Measurements from ENCODE around the gene S100A9. TPM values are rescaled to one million over a fixed set of nuclear protein-coding genes. Genes with fewer than 3 reads are reported as not detected.

The S100A9 gene
- total RNA-seq, 4 donors from 2014 or later: 6.8 to 96.6 (median 17.6) TPM

DNA sequence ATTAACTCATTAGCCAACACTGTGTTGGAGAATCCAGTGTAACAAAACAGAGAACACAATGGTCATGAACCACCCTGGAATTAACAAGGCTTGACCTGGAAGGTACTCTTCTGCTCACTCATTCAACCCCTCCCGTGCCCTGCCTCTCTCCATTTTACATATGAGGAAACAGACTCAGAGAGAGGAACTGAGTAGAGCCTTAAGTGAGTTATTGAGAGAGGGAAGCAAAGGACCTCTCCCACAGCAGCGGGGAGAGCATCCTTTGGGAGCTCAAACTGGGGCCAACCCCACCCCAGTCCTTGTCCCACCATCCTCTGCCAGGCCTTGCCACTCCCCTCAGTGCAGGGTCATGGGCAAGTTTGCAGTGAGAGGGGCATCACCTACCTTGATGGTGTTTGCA is 16.4 kb downstream of the S100A9 start:
- TF ChIP-seq, protein P1, sequence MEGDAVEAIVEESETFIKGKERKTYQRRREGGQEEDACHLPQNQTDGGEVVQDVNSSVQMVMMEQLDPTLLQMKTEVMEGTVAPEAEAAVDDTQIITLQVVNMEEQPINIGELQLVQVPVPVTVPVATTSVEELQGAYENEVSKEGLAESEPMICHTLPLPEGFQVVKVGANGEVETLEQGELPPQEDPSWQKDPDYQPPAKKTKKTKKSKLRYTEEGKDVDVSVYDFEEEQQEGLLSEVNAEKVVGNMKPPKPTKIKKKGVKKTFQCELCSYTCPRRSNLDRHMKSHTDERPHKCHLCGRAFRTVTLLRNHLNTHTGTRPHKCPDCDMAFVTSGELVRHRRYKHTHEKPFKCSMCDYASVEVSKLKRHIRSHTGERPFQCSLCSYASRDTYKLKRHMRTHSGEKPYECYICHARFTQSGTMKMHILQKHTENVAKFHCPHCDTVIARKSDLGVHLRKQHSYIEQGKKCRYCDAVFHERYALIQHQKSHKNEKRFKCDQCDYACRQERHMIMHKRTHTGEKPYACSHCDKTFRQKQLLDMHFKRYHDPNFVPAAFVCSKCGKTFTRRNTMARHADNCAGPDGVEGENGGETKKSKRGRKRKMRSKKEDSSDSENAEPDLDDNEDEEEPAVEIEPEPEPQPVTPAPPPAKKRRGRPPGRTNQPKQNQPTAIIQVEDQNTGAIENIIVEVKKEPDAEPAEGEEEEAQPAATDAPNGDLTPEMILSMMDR (IDR thresholded peaks at IDR 0.05): no peak
- no peak for TF ChIP-seq POLR2A (IDR thresholded peaks at IDR 0.05)
- no peak for DNase-seq
- Histone ChIP-seq H3K36me3 (no peaks in the 10 kb centered on the region), H3K4me1 (no peaks in the 10 kb centered on the region), H3K27ac (no peak overlapping the region), H3K9me3 (no peaks in the 10 kb centered on the region), H3K27me3 (no peaks in the 10 kb centered on the region), H3K4me3 (no peak overlapping the region)

DNA sequence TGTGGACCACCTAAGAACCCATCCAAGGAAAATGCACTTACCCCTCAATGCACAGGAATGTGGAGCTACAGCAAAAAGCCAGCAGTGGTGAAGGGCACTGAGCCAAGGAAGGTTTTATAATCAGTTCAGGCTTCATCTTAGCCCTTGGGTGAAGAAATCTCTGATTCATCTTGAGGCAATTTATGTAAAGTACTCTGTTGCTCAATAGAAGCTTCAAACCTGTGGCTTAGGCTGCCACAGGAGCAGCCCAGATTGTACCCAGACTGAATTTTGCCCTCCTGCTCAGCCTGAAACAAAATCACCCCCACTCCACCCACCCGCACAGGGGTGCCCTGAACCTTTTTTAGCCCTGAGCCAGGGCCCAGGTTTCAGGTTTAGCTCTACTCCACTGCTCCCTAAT is 17.9 kb downstream of the S100A9 start, which contains the start of gene S100A12:
S100A12 (minus strand) TSS at position 111 of the 400 bp plus-strand sequence. CDS start 1,029 bp downstream, outside the sequence.
- TF ChIP-seq, protein P1 (IDR thresholded peaks at IDR 0.05): no peak
- TF ChIP-seq POLR2A (IDR thresholded peaks at IDR 0.05): no peak
- H3K27me3 ChIP-seq: no peaks in the 10 kb centered on the region
- no peaks in the 10 kb centered on the region for H3K9me3 ChIP-seq
- H3K36me3 ChIP-seq: no peaks in the 10 kb centered on the region
- no peak within 1 kb of the TSS for H3K27ac ChIP-seq
- no peak within 1 kb of the TSS for H3K4me3 ChIP-seq
- no peaks in the 10 kb centered on the region for H3K4me1 ChIP-seq
- DNase-seq: no peak

DNA sequence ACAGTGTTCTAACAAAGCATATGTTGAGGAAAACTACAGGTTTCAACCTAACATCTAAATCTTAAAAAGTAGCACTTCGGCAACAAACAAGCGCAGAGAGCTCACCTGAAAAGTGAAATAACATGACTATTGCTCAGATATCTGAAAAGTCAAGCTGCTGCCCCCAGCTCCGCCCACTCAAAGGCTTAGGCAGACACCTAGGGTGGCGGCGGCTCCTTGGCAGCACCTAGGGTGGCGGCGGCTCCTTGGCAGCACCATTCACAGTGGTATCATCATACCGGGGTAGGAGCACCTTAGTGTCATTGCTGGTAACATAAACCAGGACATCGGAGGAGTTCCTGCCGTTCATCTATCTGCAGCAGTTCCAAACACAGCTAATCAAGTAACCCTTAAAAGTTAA is 21.9 kb downstream of the S100A9 start:
- H3K36me3 ChIP-seq: no peaks in the 10 kb centered on the region
- H3K27me3 ChIP-seq: no peaks in the 10 kb centered on the region
- no peaks in the 10 kb centered on the region for H3K9me3 ChIP-seq
- no peak overlapping the region for H3K4me3 ChIP-seq
- TF ChIP-seq POLR2A (IDR thresholded peaks at IDR 0.05): no peak
- TF ChIP-seq, protein P1 (IDR thresholded peaks at IDR 0.05): no peak
- no peak overlapping the region for H3K27ac ChIP-seq
- no peak for DNase-seq
- H3K4me1 ChIP-seq: no peaks in the 10 kb centered on the region

DNA sequence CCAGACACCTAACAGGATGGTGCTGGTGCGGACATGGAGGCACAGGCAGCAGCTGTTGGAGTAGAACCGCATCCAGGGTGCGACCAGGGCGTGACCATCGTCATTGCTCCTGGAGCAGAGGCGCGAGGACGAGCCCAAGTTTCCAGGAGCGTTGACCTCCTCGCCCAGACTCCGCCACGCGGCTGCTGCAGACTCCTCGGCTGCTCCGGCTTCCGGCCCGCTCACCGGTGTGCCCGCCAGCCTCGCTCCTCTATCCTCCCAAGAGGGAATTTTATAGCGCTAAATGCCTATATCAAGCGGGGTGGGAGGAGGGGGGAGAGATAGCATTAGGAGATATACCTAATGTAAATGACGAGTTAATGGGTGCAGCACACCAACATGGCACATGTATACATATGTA is 23.1 kb downstream of the S100A9 start:
- no peaks in the 10 kb centered on the region for H3K36me3 ChIP-seq
- no peaks in the 10 kb centered on the region for H3K9me3 ChIP-seq
- H3K4me1 ChIP-seq: no peaks in the 10 kb centered on the region
- H3K4me3 ChIP-seq: no peak overlapping the region
- no peaks in the 10 kb centered on the region for H3K27me3 ChIP-seq
- DNase-seq: no peak
- no peak for TF ChIP-seq POLR2A (IDR thresholded peaks at IDR 0.05)
- TF ChIP-seq, protein P1 (IDR thresholded peaks at IDR 0.05): no peak
- no peak overlapping the region for H3K27ac ChIP-seq

DNA sequence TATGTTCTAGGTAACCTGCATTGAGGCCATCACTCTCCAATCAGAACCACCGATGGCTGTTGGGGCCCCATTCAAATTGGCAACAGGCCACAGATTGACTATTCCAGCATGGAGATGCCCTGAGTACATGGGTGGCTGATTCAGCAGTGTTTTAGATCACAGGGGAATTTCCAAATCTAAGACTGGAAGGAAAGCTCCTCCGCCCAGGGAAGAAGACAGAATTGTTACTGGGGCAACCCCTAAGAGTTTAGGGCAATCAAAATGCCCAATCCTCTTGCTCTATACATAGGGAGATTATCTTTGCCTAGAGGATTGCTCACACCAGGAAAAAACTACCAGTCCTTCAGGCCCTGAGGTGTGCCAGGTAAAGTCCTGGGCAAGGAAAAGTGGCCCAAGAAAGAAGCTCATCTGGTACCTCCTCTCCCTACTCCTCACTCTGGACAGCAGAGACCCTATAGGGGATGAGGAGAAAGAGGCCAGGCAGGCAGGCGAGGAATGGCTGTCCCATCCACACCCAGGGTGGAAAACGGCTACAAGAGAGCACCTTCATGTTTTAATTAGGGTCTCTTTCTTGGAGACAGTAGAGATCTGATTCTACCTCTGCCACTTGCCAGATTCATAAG is 27.4 kb downstream of the S100A9 start:
- TF ChIP-seq POLR2A (IDR thresholded peaks at IDR 0.05): no peak
- TF ChIP-seq, protein P1 (IDR thresholded peaks at IDR 0.05): no peak
- Histone ChIP-seq H3K4me3 (no peak overlapping the region), H3K27me3 (no peaks in the 10 kb centered on the region), H3K36me3 (no peaks in the 10 kb centered on the region), H3K9me3 (no peaks in the 10 kb centered on the region), H3K4me1 (no peaks in the 10 kb centered on the region), H3K27ac (no peak overlapping the region)
- DNase-seq: no peak
